Left forelimb (tissue), 1 donor: ENCODE results near the gene MGMT.

ENCODE experiments used
- DNase-seq: peaks from one replicate; pipeline ENCODE4 v3.0.0-alpha.2; 2018; ENCODE audit warnings: low spot score

Gene MGMT

DNA sequence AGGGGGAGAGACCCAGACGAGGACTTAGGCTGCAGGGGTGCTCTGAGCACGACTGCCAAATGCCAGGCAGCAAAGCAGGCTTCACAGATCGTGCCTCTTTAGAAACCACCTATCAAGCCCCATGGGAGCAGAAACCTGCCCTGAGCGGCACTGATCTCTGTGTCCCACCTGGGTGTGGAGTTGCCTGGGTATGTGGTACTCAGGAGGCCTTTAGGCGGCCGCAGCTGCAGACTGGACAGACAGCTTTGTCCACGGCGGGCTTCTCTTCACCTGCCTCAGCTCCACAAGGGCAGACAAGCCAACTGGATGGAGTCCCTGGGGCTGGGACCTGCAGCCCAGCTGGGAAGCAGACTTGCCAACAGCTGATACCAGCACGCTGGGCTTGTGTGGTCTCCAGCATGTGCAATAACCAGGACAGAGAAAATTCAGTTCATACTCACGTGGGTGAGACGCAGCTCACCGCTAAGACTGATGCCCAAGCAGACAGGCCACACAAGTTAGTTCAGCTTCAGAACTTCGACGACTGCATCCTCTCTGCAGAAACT, 333.8 kb downstream of the MGMT start:
- DNase-seq, result no peak

DNA sequence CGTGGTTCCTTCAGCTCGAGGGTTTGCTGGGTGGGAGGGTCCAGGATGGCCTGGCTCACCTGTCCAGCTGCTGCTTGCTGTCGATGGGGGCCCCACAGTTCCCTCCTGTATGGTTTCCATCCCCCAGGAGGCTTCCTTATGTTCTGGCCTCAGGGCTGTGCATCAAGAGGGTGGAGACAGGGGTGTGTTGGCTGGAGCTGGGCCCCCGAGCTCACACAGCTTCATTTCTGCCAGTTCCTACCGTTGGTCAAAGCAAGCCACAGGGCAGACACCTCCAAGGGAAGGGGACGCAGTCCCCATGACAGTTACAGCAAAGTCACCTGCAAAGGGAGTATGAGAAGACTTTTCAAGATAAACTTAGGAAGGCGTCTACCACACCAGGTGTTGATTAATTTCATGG, 340.2 kb downstream of the MGMT start:
- DNase-seq, result no peak

DNA sequence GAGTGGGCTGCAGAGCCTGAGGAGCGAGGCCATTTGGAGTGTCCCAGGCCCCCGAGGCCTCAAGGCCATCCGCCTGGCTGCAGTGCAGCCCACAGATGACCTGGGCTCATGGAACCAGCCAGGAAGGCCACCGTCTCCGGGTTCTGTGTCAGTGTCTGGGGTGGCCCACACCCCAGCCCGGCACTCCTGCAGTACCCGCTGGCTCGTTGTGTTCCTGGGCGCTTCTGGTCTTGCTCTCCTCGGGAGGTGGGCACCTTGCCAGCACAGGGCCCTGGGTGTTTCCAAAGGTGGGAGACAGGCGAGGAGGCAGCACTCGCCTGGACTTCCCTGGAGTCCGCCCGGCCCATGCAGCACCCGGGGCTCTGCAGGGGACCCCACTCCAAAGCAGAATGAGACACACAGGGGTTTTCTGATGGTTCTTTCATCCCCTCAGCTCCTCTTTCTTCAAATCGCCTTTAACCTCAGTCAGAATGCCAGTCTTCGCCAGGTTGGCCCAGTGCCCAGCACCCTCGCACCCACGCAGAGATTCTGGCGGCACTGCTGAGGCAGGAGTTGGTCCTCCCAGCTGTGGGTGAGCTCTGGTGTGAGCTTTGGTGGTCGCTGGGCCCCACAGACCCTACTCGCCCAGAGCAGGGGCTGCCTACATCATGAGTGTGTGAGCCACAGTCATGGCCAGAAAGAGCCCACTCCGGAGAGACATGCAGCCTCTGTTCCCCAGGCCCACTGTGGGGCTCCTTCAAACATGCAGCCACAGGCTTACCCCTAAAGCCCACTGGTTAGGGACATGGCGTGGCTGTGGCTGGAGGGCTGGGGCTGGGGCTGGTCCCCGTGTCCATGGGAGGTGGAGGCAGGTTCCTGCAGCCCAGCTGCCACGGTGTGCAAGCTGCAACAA, 341.3 kb downstream of the MGMT start:
- DNase-seq, result no peak

DNA sequence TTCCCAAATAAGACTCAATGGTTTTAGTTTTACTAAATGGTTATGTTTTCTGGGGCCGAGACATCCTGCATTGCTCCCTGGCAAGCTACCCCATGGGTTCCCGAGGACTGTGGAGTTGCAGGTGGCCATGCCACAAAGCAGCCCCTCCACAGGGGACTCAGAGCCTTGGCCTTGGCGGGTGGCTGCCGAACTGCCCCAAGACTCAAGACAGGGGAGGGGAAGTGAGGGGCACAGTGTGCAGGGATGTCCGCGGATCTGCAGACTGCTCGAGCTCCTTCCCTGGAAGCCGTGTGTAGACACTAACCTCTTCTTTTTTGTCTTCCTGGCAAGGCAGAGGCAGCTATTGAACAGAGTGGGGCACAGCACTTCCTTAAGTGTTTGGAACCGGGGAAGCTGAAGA, 342.4 kb downstream of the MGMT start:
- DNase-seq, result no peak

DNA sequence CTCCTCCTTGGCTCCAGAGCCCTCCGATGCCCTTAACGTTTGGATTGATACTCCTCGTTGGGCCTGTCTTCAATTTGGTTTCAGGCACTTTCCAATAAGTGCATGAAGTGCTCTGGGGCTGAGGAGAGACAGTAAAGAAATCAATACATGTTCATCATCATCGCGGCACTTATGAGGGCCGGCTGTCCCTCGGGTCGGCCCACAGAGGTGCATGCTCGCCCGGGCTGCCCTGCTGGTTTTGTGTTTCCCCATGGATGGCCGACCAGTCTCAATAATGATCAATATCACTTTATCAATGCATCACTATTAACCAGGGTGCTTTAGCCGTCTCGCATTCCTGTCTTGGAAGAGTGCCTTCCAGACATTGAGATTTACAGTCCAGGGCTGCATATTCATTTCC, 342.8 kb downstream of the MGMT start:
- DNase-seq, result no peak

DNA sequence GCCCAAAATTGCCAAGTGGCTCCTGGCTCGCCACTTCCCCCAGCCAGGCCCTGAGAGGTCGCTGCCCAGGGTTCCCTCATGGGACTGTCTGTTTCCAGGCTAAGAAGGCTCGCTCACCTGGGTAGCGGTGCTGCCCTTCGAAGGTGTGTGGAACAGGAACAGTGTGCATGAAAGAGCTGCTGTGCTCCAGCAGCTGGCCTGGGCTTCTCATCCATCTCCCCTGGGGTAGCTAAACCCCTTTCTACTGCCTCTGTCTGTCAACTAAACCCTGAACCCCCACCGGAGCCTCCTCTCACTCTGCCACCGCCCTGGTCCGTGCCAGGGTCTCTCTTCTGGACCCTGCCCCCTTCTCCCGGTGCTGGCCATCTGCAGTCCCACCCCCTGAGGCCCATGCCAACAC, 344.2 kb downstream of the MGMT start:
- DNase-seq, result no peak

DNA sequence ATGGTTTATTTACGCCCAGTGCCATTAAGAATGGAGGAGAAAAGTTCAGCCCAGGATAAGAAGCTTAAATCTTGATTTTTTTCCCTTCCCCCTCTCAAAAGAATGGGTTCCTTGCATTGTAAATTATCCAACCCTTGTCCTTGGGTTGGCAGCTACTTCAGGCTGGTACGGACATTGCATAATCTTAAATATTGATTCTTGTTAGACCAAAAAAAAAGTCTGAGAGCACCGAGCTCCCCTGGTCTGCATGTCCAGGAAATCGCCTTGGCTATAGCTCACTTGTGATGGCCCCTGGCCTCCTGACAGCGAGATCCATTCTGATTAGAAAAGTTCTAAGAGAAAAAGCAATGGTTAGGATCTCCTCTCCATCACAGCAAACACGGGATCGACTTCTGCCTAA, 345.4 kb downstream of the MGMT start:
- DNase-seq, result no peak

DNA sequence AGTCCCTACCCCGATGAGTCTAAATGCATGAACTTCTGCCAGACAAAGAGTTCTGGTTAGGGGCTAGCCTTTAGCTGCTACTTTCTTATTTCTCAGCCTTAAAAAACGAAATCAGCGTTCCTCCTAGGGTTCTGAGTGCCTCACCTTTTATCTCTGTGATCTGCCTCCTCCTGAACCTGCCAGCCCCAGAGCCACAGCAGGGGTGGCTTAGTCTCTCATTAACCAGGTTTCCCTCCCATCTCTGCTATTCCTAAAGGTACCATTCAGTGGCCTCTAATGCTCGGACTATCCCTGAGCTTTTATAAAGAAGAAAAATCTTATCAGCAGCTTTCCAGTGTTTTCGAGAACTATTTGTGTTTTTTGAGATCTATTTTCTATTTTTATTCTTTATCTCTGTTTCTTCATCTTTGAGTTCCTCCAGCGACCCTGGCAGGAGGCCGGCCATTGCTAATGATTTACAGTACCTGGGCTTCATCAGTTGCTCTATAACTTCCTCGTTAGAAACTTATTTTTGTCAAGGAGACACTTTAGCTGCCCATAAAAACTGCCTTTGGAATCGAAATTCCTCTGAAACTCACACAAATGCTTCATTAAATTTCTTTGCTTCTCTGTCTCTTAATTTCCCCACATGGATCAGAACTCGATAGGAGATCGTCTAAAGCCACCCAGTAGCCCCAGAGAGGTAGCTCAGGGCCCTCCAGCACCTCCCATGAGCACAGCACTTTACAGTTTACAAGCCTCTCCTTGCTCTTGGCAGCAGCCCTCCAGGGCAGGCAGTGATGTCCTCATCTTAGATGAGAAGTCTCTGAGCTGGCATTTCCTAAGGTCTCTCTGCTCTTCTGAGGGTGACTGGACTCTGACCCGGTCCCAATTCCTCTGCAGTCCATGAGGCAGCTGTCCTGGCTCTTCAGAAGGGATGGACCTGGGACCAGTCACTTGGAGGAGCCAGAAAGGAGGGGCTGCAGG, 347.9 kb downstream of the MGMT start:
- DNase-seq, result no peak

DNA sequence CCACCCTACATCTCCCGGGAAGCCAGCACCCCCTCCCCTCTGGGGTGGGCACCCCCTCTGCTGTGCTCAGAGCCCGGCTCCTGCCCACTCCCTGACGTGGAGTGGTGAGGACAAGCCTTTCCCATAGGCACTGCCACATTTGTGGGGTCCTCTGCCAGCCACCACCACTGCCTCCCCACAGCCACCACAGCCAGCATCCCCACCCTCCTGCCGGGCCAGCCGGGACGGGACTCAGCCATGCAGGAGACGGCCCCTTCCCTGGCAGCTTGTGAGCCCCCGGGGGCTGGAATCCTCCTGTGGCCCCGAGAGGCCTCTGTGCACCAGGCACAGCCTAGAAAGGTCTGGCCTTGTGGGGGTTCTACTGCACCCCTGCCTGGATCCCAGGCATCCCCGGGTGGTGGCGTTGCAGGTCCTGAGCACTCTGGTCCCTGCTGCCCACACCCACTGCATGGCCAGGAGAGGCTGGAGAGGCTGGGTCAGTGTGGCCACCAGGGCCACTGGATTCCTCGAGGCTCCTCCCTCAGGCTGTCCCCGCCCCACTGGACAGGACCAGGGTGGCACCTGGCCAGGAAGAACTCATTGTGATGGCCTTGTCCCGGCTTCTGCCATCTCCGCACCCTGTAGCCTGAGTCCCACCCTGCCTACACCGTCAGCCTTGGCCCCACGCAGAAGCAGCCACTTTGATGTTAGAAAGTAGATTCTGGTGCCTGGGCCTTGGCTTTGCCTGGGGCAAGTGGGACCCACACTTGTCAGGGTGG, 349.0 kb downstream of the MGMT start:
- peak; percentile 45 for DNase-seq

DNA sequence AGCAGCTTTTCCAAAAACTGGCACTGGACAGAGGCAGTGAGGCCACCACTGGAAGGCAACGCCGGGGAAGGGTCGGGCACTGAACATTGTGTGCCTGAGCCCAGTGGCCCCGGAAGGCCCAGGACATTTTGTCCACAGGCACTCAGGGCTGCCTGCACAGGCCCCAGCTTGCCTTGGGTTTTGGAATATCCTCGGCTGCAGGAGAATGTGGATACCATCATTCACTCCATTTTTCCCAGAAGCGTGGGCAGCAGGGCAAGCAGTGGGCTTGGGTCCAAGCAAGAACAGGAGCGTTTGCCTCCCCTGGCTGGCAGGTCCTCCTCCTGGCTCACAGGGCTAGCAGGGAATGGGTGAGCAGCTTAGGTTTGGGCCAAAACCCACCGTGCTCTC, 349.6 kb downstream of the MGMT start:
- DNase-seq, result peak; percentile 58
